ENCODE measurements around the gene HERPUD2. TPM values are rescaled to one million over a fixed set of nuclear protein-coding genes. Genes with fewer than 3 reads are reported as not detected.
A peak's percentile ranks its signal among the peaks of the same experiment; 100 is the strongest.

HERPUD2 gene
- 43.6 to 52.6 TPM (median 48.0 TPM) in 3 replicates for polyA plus RNA-seq
- 17.6 TPM for polyA plus RNA-seq (2011; ENCODE audit: low read depth)
- 30.7 and 57.3 TPM in 2 replicates for polyA plus RNA-seq (2011; cell fraction: cytosol; rRNA removed)
- polyA plus RNA-seq (2011; cell fraction: nucleus; rRNA removed), result 48.3 and 53.8 TPM in 2 replicates
- 20.2 and 23.1 TPM in 2 replicates for polyA plus RNA-seq (2012; ENCODE audit: low replicate concordance)
- 58.6 to 81.2 TPM (median 78.1 TPM) in 3 replicates for polyA minus RNA-seq
- polyA minus RNA-seq (2011; cell fraction: cytosol; rRNA and poly(A)+ RNA removed), result 31.5 TPM
- polyA minus RNA-seq (2011; cell fraction: nucleus; rRNA and poly(A)+ RNA removed), result 43.7 and 58.1 TPM in 2 replicates

GRCh38 chr7:35694784-35695472 is at the start of gene HERPUD2:
Gene HERPUD2, minus strand, starts transcription at chr7:35695135. Its CDS starts 805 bp downstream, at chr7:35694330.
- H3K4me1 ChIP-seq (ENCODE audit: control insufficient read depth, extremely low read depth, insufficient read depth, low read length), result peaks cover 34% of the 10 kb centered on the region
- TF ChIP-seq CTCF (optimal IDR thresholded peaks at IDR 0.05 in 1 of 3, IDR thresholded peaks at IDR 0.05 in 1 of 3, conservative IDR thresholded peaks at IDR 0.05 in 1 of 3; ENCODE audit: extremely low read depth in 1 of 3, insufficient read depth in 2 of 3, low read length in 3 of 3) (no peak), EZH2 (IDR thresholded peaks at IDR 0.05; ENCODE audit: low read length) (no peak)
- H2AFZ ChIP-seq (ENCODE audit: control insufficient read depth, low read length), result peak within 1 kb of the TSS; percentile 62
- peak within 1 kb of the TSS; percentile 89 for H3K27ac ChIP-seq (ENCODE audit: control insufficient read depth, insufficient read depth, low read length)
- H3K4me3 ChIP-seq (ENCODE audit: control insufficient read depth in 2 of 3, extremely low read depth in 1 of 3, insufficient read depth in 2 of 3, low read depth in 1 of 3, low read length in 3 of 3), result peak within 1 kb of the TSS; percentile 66 to 92 (median 89)
- no peak for FAIRE-seq
- H3K9me3 ChIP-seq (ENCODE audit: control insufficient read depth, low read depth, low read length), result no peaks in the 10 kb centered on the region
- H3K27me3 ChIP-seq (ENCODE audit: control insufficient read depth, extremely low read depth, insufficient read depth, low read length), result no peaks in the 10 kb centered on the region
- H3K79me2 ChIP-seq (ENCODE audit: control insufficient read depth, insufficient read depth, low read length), result peaks cover 49% of the 10 kb centered on the region
- peak within 1 kb of the TSS; percentile 98 for H3K4me2 ChIP-seq (ENCODE audit: control insufficient read depth, extremely low read depth, insufficient read depth, low read depth, low read length)
- no peaks in the 10 kb centered on the region for H3K9me1 ChIP-seq (ENCODE audit: control insufficient read depth, extremely low read depth, insufficient read depth, low read length)
- DNase-seq (ENCODE audit: low read depth, low spot score), result peak; percentile 49
- H3K36me3 ChIP-seq (ENCODE audit: control insufficient read depth in 2 of 2, extremely low read depth in 1 of 2, insufficient read depth in 2 of 2, low read length in 2 of 2), result peaks cover 1 to 7% of the 10 kb centered on the region in 2 experiments
- peak within 1 kb of the TSS; percentile 86 for H3K9ac ChIP-seq (ENCODE audit: control insufficient read depth, extremely low read depth, insufficient read depth, low read length)
- no peaks in the 10 kb centered on the region for H4K20me1 ChIP-seq (ENCODE audit: control insufficient read depth, extremely low read depth, insufficient read depth, low read length)
- dilution Hi-C loops (cut with MboI; ENCODE audit: extremely low pct_ligation_motif_present, low sequenced_read_pairs), result no loop called here

GRCh38 chr7:35738889-35739288 is 44.0 kb upstream of the HERPUD2 start:
- Histone ChIP-seq H3K9ac (ENCODE audit: control insufficient read depth, extremely low read depth, insufficient read depth, low read length) (no peak overlapping the region), H3K4me2 (ENCODE audit: control insufficient read depth, extremely low read depth, insufficient read depth, low read depth, low read length) (no peak overlapping the region), H3K4me3 (ENCODE audit: control insufficient read depth in 2 of 3, extremely low read depth in 1 of 3, insufficient read depth in 2 of 3, low read depth in 1 of 3, low read length in 3 of 3) (no peak overlapping the region), H3K36me3 (ENCODE audit: control insufficient read depth in 2 of 2, extremely low read depth in 1 of 2, insufficient read depth in 2 of 2, low read length in 2 of 2) (no peaks in the 10 kb centered on the region), H4K20me1 (ENCODE audit: control insufficient read depth, extremely low read depth, insufficient read depth, low read length) (no peaks in the 10 kb centered on the region), H2AFZ (ENCODE audit: control insufficient read depth, low read length) (no peak overlapping the region), H3K9me1 (ENCODE audit: control insufficient read depth, extremely low read depth, insufficient read depth, low read length) (no peaks in the 10 kb centered on the region), H3K27ac (ENCODE audit: control insufficient read depth, insufficient read depth, low read length) (no peak overlapping the region), H3K27me3 (ENCODE audit: control insufficient read depth, extremely low read depth, insufficient read depth, low read length) (no peaks in the 10 kb centered on the region), H3K4me1 (ENCODE audit: control insufficient read depth, extremely low read depth, insufficient read depth, low read length) (peaks cover 8% of the 10 kb centered on the region), H3K9me3 (ENCODE audit: control insufficient read depth, low read depth, low read length) (no peaks in the 10 kb centered on the region), H3K79me2 (ENCODE audit: control insufficient read depth, insufficient read depth, low read length) (no peaks in the 10 kb centered on the region)
- DNase-seq (ENCODE audit: low read depth, low spot score) (no peak), FAIRE-seq (no peak)
- no peak for TF ChIP-seq EZH2 (IDR thresholded peaks at IDR 0.05; ENCODE audit: low read length)
- TF ChIP-seq CTCF (optimal IDR thresholded peaks at IDR 0.05 in 1 of 3, IDR thresholded peaks at IDR 0.05 in 1 of 3, conservative IDR thresholded peaks at IDR 0.05 in 1 of 3; ENCODE audit: extremely low read depth in 1 of 3, insufficient read depth in 2 of 3, low read length in 3 of 3), result no peak
- dilution Hi-C loops (cut with MboI; ENCODE audit: extremely low pct_ligation_motif_present, low sequenced_read_pairs), result no loop called here
